Liver (tissue), 9 donors: ENCODE data around the gene AMOTL1. TPM values are rescaled to one million over a fixed set of nuclear protein-coding genes. Genes with fewer than 3 reads are reported as not detected.

Source experiments
- DNase-seq: peaks from one replicate; pipeline ENCODE4 v3.0.0-alpha.2; 2017; ENCODE audit warnings: low spot score
- H3K27ac ChIP-seq, 2 donors: one replicate each; pipeline ENCODE4 v1.7.0; 2013; ENCODE audit warnings: inconsistent platforms in 2 of 2, low read length in 2 of 2, control low read depth in 1 of 2, low read depth in 1 of 2, mild to moderate bottlenecking in 1 of 2
- H3K27me3 ChIP-seq, 4 donors: one replicate each; pipeline versions ENCODE4 v1.6.1 to v1.7.0; 2013; ENCODE audit warnings: low read length in 3 of 4, inconsistent platforms in 1 of 4, mild to moderate bottlenecking in 1 of 4, moderate library complexity in 1 of 4; ENCODE audit not compliant: control insufficient read depth in 4 of 4, insufficient read depth in 4 of 4
- H3K36me3 ChIP-seq, 4 donors: one replicate each; pipeline versions ENCODE4 v1.6.1 to v1.7.0; 2013; ENCODE audit warnings: low read length in 3 of 4, mild to moderate bottlenecking in 3 of 4, low read depth in 1 of 4, moderate library complexity in 1 of 4; ENCODE audit not compliant: control insufficient read depth in 4 of 4, insufficient read depth in 3 of 4
- H3K4me1 ChIP-seq, 4 donors: one replicate each; pipeline versions ENCODE4 v1.6.1 to v1.7.0; 2013; ENCODE audit warnings: low read length in 3 of 4, mild to moderate bottlenecking in 3 of 4, moderate library complexity in 1 of 4; ENCODE audit not compliant: control insufficient read depth in 4 of 4, insufficient read depth in 4 of 4
- H3K4me3 ChIP-seq, 3 donors: one replicate each; pipeline versions ENCODE4 v1.6.1 to v1.7.0; 2013; ENCODE audit warnings: low read length in 3 of 3, control low read depth in 1 of 3, low read depth in 1 of 3, mild to moderate bottlenecking in 1 of 3
- H3K9ac ChIP-seq, 2 donors: one replicate each; pipeline ENCODE4 v1.7.0; 2013; ENCODE audit warnings: low read length in 2 of 2, mild to moderate bottlenecking in 2 of 2, moderate library complexity in 2 of 2, control low read depth in 1 of 2, low read depth in 1 of 2
- H3K9me3 ChIP-seq, 4 donors: one replicate each; pipeline versions ENCODE4 v1.6.1 to v1.7.0; 2013; ENCODE audit warnings: low read length in 3 of 4; ENCODE audit not compliant: control insufficient read depth in 4 of 4
- EGR1 ChIP-seq, 2 donors: IDR thresholded peaks; 2 replicates each; pipeline ENCODE4 v1.6.1; 2016 to 2018; ENCODE audit warnings: antibody characterized with exemption in 2 of 2, low read depth in 2 of 2
- FOXA1 ChIP-seq: IDR thresholded peaks from 2 replicates; pipeline ENCODE4 v1.6.1; 2016; ENCODE audit warnings: antibody characterized with exemption
- FOXA2 ChIP-seq: IDR thresholded peaks from 2 replicates; pipeline ENCODE4 v1.6.1; 2016; ENCODE audit warnings: antibody characterized with exemption
- GABPA ChIP-seq, 2 donors: IDR thresholded peaks in 1 of 2; conservative IDR thresholded peaks in 1 of 2; 2 replicates each; pipeline ENCODE4 v1.6.1; 2016; ENCODE audit warnings: antibody characterized with exemption in 2 of 2, mild to moderate bottlenecking in 1 of 2, moderate library complexity in 1 of 2
- HNF4A ChIP-seq, 2 donors: conservative IDR thresholded peaks; 2 replicates each; pipeline ENCODE4 v1.6.1; 2016; ENCODE audit warnings: antibody characterized with exemption in 2 of 2, mild to moderate bottlenecking in 2 of 2
- HNF4G ChIP-seq: IDR thresholded peaks from 2 replicates; pipeline ENCODE4 v1.6.1; 2016; ENCODE audit warnings: antibody characterized with exemption
- JUND ChIP-seq, 2 donors: IDR thresholded peaks; 2 replicates each; pipeline ENCODE4 v1.6.1; 2016; ENCODE audit warnings: antibody characterized with exemption in 2 of 2
- MAX ChIP-seq: IDR thresholded peaks from 2 replicates; pipeline ENCODE4 v1.6.1; 2016; ENCODE audit warnings: antibody characterized with exemption
- NR2F2 ChIP-seq: IDR thresholded peaks from 2 replicates; pipeline ENCODE4 v1.6.1; 2016; ENCODE audit warnings: antibody characterized with exemption
- RAD21 ChIP-seq, 2 donors: IDR thresholded peaks; 2 replicates each; pipeline ENCODE4 v1.6.1; 2016; ENCODE audit warnings: antibody characterized with exemption in 2 of 2, mild to moderate bottlenecking in 2 of 2
- RXRA ChIP-seq, 2 donors: IDR thresholded peaks; 2 replicates each; pipeline ENCODE4 v1.6.1; 2017 to 2018; ENCODE audit warnings: antibody characterized with exemption in 2 of 2, mild to moderate bottlenecking in 1 of 2
- SP1 ChIP-seq: IDR thresholded peaks from 2 replicates; pipeline ENCODE4 v1.6.1; 2018; ENCODE audit warnings: antibody characterized with exemption, mild to moderate bottlenecking
- TAF1 ChIP-seq: conservative IDR thresholded peaks from 2 replicates; pipeline ENCODE4 v1.6.1; 2016; ENCODE audit warnings: antibody characterized with exemption, mild to moderate bottlenecking
- YY1 ChIP-seq: IDR thresholded peaks from 2 replicates; pipeline ENCODE4 v1.6.1; 2016; ENCODE audit warnings: antibody characterized with exemption, mild to moderate bottlenecking
- WGBS: extraction: QIAGEN DNeasy Blood & Tissue Kit; methylation state at CpG from one replicate; pipeline ENCODE4 v1.1.7; 2013; 5-methylcytosine and 5-hydroxymethylcytosine counted together
- polyA plus RNA-seq, 2 donors: library from polyadenylated mRNA; stranded (reverse) in 1 of 2; unstranded in 1 of 2; fragments of 200-250 nt in 1 of 2; fragments of >200 nt in 1 of 2; fragmentation: Nextera tagmentation in 1 of 2; extraction: Ambion mirVana in 1 of 2; gene quantifications; one replicate each; pipeline versions ENCODE4 v1.2.1 to v1.2.3, GENCODE V29; 2013 to 2015
- total RNA-seq, 2 donors: library from RNA; depleted of rRNA; stranded (reverse); fragments of >200 nt; gene quantifications; one replicate each; pipeline ENCODE4 v1.2.3, GENCODE V29; 2014
- TF ChIP-seq, protein P1 (sequence below): IDR thresholded peaks from 2 replicates; pipeline ENCODE4 v1.6.1; 2016; ENCODE audit warnings: antibody characterized with exemption, mild to moderate bottlenecking
- TF ChIP-seq, protein P2 (sequence below): IDR thresholded peaks from 2 replicates; pipeline ENCODE4 v1.6.1; 2016; ENCODE audit warnings: antibody characterized with exemption
- TF ChIP-seq, protein P3 (sequence below): fragments of 150-350 bp; IDR thresholded peaks from 2 replicates; pipeline ENCODE4 v1.5.1; 2017; ENCODE audit warnings: improper control_type of control experiment, low read depth, low read length; ENCODE audit not compliant: missing input control
- TF ChIP-seq, protein P4 (sequence below): IDR thresholded peaks from 2 replicates; pipeline ENCODE4 v1.6.1; 2016; ENCODE audit warnings: antibody characterized with exemption
- donor health status: healthy.
- donor health status: healthy.
- donor health status: healthy.
- donor health status: healthy.
- donor health status: healthy.

Gene AMOTL1
- total and polyA plus RNA-seq, 4 donors = 2.2 to 29.5 (median 7.2) TPM

GRCh38 chr11:94858012-94858705 is 90.0 kb downstream of the AMOTL1 start:
- WGBS = 87% methylated on average over 4 of the region's 4 CpGs
- H3K9ac ChIP-seq = no peak overlapping the region
- H3K9me3 ChIP-seq = no peaks in the 10 kb centered on the region
- DNase-seq = no peak
- H3K36me3 ChIP-seq = peaks cover 13 to 70% (median 50%) of the 10 kb centered on the region in 4 donors
- H3K4me1 ChIP-seq = peaks cover 0 to 9% (median 6%) of the 10 kb centered on the region in 4 donors
- TF ChIP-seq, protein P1, sequence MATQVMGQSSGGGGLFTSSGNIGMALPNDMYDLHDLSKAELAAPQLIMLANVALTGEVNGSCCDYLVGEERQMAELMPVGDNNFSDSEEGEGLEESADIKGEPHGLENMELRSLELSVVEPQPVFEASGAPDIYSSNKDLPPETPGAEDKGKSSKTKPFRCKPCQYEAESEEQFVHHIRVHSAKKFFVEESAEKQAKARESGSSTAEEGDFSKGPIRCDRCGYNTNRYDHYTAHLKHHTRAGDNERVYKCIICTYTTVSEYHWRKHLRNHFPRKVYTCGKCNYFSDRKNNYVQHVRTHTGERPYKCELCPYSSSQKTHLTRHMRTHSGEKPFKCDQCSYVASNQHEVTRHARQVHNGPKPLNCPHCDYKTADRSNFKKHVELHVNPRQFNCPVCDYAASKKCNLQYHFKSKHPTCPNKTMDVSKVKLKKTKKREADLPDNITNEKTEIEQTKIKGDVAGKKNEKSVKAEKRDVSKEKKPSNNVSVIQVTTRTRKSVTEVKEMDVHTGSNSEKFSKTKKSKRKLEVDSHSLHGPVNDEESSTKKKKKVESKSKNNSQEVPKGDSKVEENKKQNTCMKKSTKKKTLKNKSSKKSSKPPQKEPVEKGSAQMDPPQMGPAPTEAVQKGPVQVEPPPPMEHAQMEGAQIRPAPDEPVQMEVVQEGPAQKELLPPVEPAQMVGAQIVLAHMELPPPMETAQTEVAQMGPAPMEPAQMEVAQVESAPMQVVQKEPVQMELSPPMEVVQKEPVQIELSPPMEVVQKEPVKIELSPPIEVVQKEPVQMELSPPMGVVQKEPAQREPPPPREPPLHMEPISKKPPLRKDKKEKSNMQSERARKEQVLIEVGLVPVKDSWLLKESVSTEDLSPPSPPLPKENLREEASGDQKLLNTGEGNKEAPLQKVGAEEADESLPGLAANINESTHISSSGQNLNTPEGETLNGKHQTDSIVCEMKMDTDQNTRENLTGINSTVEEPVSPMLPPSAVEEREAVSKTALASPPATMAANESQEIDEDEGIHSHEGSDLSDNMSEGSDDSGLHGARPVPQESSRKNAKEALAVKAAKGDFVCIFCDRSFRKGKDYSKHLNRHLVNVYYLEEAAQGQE = no peak
- TF ChIP-seq HNF4G (no peak), GABPA (IDR thresholded peaks at IDR 0.05 in 1 of 2, conservative IDR thresholded peaks at IDR 0.05 in 1 of 2) (no peak), MAX (no peak), HNF4A (conservative IDR thresholded peaks at IDR 0.05) (no peak), FOXA2 (no peak), TAF1 (no peak), EGR1 (IDR thresholded peaks at IDR 0.05; ENCODE audit: low read depth in 2 of 2) (no peak), RXRA (IDR thresholded peaks at IDR 0.05) (no peak), RAD21 (IDR thresholded peaks at IDR 0.05) (no peak), JUND (IDR thresholded peaks at IDR 0.05) (no peak), YY1 (no peak), FOXA1 (no peak), SP1 (no peak), NR2F2 (no peak)
- TF ChIP-seq, protein P2, sequence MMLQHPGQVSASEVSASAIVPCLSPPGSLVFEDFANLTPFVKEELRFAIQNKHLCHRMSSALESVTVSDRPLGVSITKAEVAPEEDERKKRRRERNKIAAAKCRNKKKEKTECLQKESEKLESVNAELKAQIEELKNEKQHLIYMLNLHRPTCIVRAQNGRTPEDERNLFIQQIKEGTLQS = no peak
- TF ChIP-seq, protein P3, sequence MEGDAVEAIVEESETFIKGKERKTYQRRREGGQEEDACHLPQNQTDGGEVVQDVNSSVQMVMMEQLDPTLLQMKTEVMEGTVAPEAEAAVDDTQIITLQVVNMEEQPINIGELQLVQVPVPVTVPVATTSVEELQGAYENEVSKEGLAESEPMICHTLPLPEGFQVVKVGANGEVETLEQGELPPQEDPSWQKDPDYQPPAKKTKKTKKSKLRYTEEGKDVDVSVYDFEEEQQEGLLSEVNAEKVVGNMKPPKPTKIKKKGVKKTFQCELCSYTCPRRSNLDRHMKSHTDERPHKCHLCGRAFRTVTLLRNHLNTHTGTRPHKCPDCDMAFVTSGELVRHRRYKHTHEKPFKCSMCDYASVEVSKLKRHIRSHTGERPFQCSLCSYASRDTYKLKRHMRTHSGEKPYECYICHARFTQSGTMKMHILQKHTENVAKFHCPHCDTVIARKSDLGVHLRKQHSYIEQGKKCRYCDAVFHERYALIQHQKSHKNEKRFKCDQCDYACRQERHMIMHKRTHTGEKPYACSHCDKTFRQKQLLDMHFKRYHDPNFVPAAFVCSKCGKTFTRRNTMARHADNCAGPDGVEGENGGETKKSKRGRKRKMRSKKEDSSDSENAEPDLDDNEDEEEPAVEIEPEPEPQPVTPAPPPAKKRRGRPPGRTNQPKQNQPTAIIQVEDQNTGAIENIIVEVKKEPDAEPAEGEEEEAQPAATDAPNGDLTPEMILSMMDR = no peak
- TF ChIP-seq, protein P4, sequence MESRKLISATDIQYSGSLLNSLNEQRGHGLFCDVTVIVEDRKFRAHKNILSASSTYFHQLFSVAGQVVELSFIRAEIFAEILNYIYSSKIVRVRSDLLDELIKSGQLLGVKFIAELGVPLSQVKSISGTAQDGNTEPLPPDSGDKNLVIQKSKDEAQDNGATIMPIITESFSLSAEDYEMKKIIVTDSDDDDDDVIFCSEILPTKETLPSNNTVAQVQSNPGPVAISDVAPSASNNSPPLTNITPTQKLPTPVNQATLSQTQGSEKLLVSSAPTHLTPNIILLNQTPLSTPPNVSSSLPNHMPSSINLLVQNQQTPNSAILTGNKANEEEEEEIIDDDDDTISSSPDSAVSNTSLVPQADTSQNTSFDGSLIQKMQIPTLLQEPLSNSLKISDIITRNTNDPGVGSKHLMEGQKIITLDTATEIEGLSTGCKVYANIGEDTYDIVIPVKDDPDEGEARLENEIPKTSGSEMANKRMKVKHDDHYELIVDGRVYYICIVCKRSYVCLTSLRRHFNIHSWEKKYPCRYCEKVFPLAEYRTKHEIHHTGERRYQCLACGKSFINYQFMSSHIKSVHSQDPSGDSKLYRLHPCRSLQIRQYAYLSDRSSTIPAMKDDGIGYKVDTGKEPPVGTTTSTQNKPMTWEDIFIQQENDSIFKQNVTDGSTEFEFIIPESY = no peak
- no peaks in the 10 kb centered on the region for H3K27me3 ChIP-seq
- no peak overlapping the region for H3K27ac ChIP-seq
- H3K4me3 ChIP-seq = no peak overlapping the region
